Stimulated activated CD4-positive, alpha-beta T cell treated with anti-CD3 and anti-CD28 coated beads, Interleukin-4, amount 100 ng/mL, for 1 hour (primary cell): Measurements from ENCODE around the gene EFNA4.

Experiments
- DNase-seq: peaks from one replicate; pipeline ENCODE4 v3.0.0-alpha.2; 2020

The EFNA4 gene

GRCh38 chr1:155034318-155035208 is 29.0 kb upstream of the EFNA4 start:
- DNase-seq: no peak

- no peak for DNase-seq
Observed at GRCh38 chr1:155035936-155036335, 27.6 kb upstream of the EFNA4 start.

- DNase-seq: no peak
Observed at GRCh38 chr1:155037043-155037442, 26.5 kb upstream of the EFNA4 start.

- no peak for DNase-seq
Observed at GRCh38 chr1:155037851-155038441, 25.6 kb upstream of the EFNA4 start.

GRCh38 chr1:155038602-155039307 is 24.8 kb upstream of the EFNA4 start:
- DNase-seq: no peak

- DNase-seq: no peak
Observed at GRCh38 chr1:155039308-155039669, 24.3 kb upstream of the EFNA4 start.

- DNase-seq: no peak
Observed at GRCh38 chr1:155040358-155041093, 23.0 kb upstream of the EFNA4 start.

- DNase-seq: no peak
Observed at GRCh38 chr1:155042789-155043188, 20.8 kb upstream of the EFNA4 start.

- DNase-seq: no peak
Observed at GRCh38 chr1:155043301-155043702, 20.2 kb upstream of the EFNA4 start.

GRCh38 chr1:155043793-155044192 is 19.7 kb upstream of the EFNA4 start:
- DNase-seq: no peak

- no peak for DNase-seq
Observed at GRCh38 chr1:155044365-155044764, 19.2 kb upstream of the EFNA4 start.

- DNase-seq: peak; percentile 47
Observed at GRCh38 chr1:155044812-155045657, 18.5 kb upstream of the EFNA4 start.

GRCh38 chr1:155048449-155049334 is 14.8 kb upstream of the EFNA4 start:
- DNase-seq: no peak

GRCh38 chr1:155049651-155050559 is 13.6 kb upstream of the EFNA4 start:
- no peak for DNase-seq

- peak; percentile 81 for DNase-seq
Observed at GRCh38 chr1:155050560-155051341, 12.8 kb upstream of the EFNA4 start, which contains the start of gene ADAM15. Gene ADAM15 (plus strand): TSS chr1:155051316. CDS start chr1:155051387, 71 bp downstream.

GRCh38 chr1:155051342-155051776 is 12.2 kb upstream of the EFNA4 start:
- DNase-seq: peak; percentile 18

- peak; percentile 46 for DNase-seq
Observed at GRCh38 chr1:155051777-155052398, 11.7 kb upstream of the EFNA4 start.
